H1 (cell line): ENCODE results near the gene PXDN. TPM values are rescaled to one million over a fixed set of nuclear protein-coding genes. Genes with fewer than 3 reads are reported as not detected.

Experiments used
- CTCF ChIA-PET: fragments of 300-600 bp; sonication (Branson Sonifier 250); formaldehyde crosslinking; loops from one replicate; lab custom pipeline; 2021; ENCODE audit not compliant: partially characterized antibody; lab: Charles Lee
- POLR2A ChIA-PET: fragments of 300-600 bp; sonication (Branson Sonifier 250); formaldehyde crosslinking; loops from one replicate; lab custom pipeline; 2021; ENCODE audit warnings: inconsistent platforms; ENCODE audit not compliant: partially characterized antibody; lab: Charles Lee
- DNase-seq, 2 experiments: peaks; one replicate each; pipeline versions ENCODE4 v3.0.0 to v3.0.0-alpha.2; 2010 to 2022; ENCODE audit warnings: low spot score in 2 of 2, low read depth in 1 of 2, mixed read lengths in 1 of 2
- FAIRE-seq: peaks from 2 replicates; lab custom pipeline; 2011; peaks lifted over from hg19 to GRCh38; lab: Jason Lieb, UNC
- H2AFZ ChIP-seq: 2 replicates; pipeline ENCODE4 v1.8.1; 2012; ENCODE audit warnings: low read length, inconsistent platforms
- H2AK5ac ChIP-seq: 2 replicates; pipeline ENCODE4 v1.6.1; 2013; ENCODE audit warnings: low read depth, low read length
- H2BK120ac ChIP-seq: replicated peaks from 2 replicates; pipeline ENCODE3; 2013; ENCODE audit warnings: low read depth, low read length, inconsistent platforms
- H2BK12ac ChIP-seq: 2 replicates; pipeline ENCODE4 v1.6.1; 2013; ENCODE audit warnings: low read depth, low read length
- H2BK15ac ChIP-seq: 2 replicates; pipeline ENCODE4 v1.6.1; 2013; ENCODE audit warnings: low read length
- H2BK20ac ChIP-seq: 2 replicates; pipeline ENCODE4 v1.6.1; 2013; ENCODE audit warnings: low read length
- H2BK5ac ChIP-seq: 2 replicates; pipeline ENCODE4 v1.6.1; 2013; ENCODE audit warnings: low read depth, low read length
- H3K14ac ChIP-seq: 2 replicates; pipeline ENCODE4 v1.6.1; 2013; ENCODE audit warnings: inconsistent platforms; ENCODE audit not compliant: insufficient read length
- H3K18ac ChIP-seq: 2 replicates; pipeline ENCODE4 v1.6.1; 2013; ENCODE audit warnings: low read length; ENCODE audit errors: extremely low read depth
- H3K23ac ChIP-seq: 2 replicates; pipeline ENCODE4 v1.6.1; 2013; ENCODE audit warnings: inconsistent platforms; ENCODE audit not compliant: insufficient read length
- H3K23me2 ChIP-seq: 2 replicates; pipeline ENCODE4 v1.6.1; 2013; ENCODE audit warnings: low read depth, low read length
- H3K27ac ChIP-seq: 2 replicates; pipeline ENCODE4 v1.6.1; 2011; ENCODE audit warnings: low read depth, low read length, inconsistent platforms
- H3K27me3 ChIP-seq, 4 experiments: replicated peaks in 1 of 4; 1 replicate in 1 of 4; 2 replicates in 3 of 4; pipeline versions ENCODE4 v1.6.1 to v1.8.1; 2011 to 2013; ENCODE audit warnings: low read length in 3 of 4, mild to moderate bottlenecking in 3 of 4, inconsistent platforms in 2 of 4, mixed read lengths in 2 of 4, moderate library complexity in 1 of 4; ENCODE audit not compliant: control insufficient read depth in 3 of 4, insufficient read depth in 3 of 4; ENCODE audit errors: extremely low read depth in 1 of 4
- H3K36me3 ChIP-seq, 4 experiments: 2 replicates each; pipeline versions ENCODE4 v1.6.1 to v1.8.1; 2011 to 2013; ENCODE audit warnings: mild to moderate bottlenecking in 4 of 4, low read length in 3 of 4, moderate library complexity in 2 of 4, control low read depth in 1 of 4, inconsistent platforms in 1 of 4; ENCODE audit not compliant: insufficient read depth in 4 of 4, control insufficient read depth in 2 of 4
- H3K4ac ChIP-seq: replicated peaks from 2 replicates; pipeline ENCODE3; 2013; ENCODE audit warnings: low read length, low read depth, mixed read lengths, inconsistent platforms; ENCODE audit not compliant: insufficient read length
- H3K4me1 ChIP-seq, 4 experiments: replicated peaks in 1 of 4; 1 replicate in 1 of 4; 2 replicates in 3 of 4; pipeline versions ENCODE4 v1.6.1 to v1.8.1; 2011 to 2013; ENCODE audit warnings: low read length in 3 of 4, inconsistent platforms in 2 of 4, mixed read lengths in 1 of 4; ENCODE audit not compliant: insufficient read depth in 4 of 4, control insufficient read depth in 3 of 4
- H3K4me2 ChIP-seq, 2 experiments: 2 replicates each; pipeline versions ENCODE4 v1.6.1 to v1.8.1; 2011 to 2013; ENCODE audit warnings: low read depth in 2 of 2, low read length in 2 of 2, control low read depth in 1 of 2, inconsistent platforms in 1 of 2, mild to moderate bottlenecking in 1 of 2; ENCODE audit not compliant: insufficient read depth in 1 of 2
- H3K4me3 ChIP-seq, 4 experiments: fragments of 200-600, 300-600 bp in 1 of 4; sonication (generic), shearing (Covaris generic), sonication (Bioruptor Twin) in 1 of 4; 2 replicates each; pipeline versions ENCODE4 v1.5.1 to v1.8.1; 2011 to 2016; ENCODE audit warnings: low read length in 4 of 4, low read depth in 3 of 4, control low read depth in 2 of 4, inconsistent platforms in 2 of 4, mild to moderate bottlenecking in 2 of 4, mixed read lengths in 1 of 4, moderate library complexity in 1 of 4; ENCODE audit not compliant: insufficient read depth in 2 of 4; ENCODE audit errors: extremely low read depth in 1 of 4
- H3K56ac ChIP-seq: replicated peaks from 2 replicates; pipeline ENCODE3; 2013; ENCODE audit warnings: low read depth, mild to moderate bottlenecking, mixed read lengths, low read length, inconsistent platforms; ENCODE audit not compliant: insufficient read length
- H3K79me1 ChIP-seq: 2 replicates; pipeline ENCODE4 v1.6.1; 2013; ENCODE audit warnings: low read depth, low read length, control low read depth
- H3K79me2 ChIP-seq, 2 experiments: 2 replicates each; pipeline versions ENCODE4 v1.6.1 to v1.8.1; 2012 to 2013; ENCODE audit warnings: low read length in 2 of 2, mild to moderate bottlenecking in 2 of 2, inconsistent platforms in 1 of 2; ENCODE audit not compliant: insufficient read depth in 2 of 2, control insufficient read depth in 1 of 2
- H3K9ac ChIP-seq, 4 experiments: replicated peaks in 1 of 4; 1 replicate in 1 of 4; 2 replicates in 3 of 4; pipeline versions ENCODE4 v1.6.1 to v1.8.1; 2011 to 2013; ENCODE audit warnings: low read depth in 3 of 4, low read length in 3 of 4, control low read depth in 2 of 4, mild to moderate bottlenecking in 2 of 4, moderate library complexity in 2 of 4, inconsistent platforms in 1 of 4; ENCODE audit errors: extremely low read depth in 1 of 4
- H3K9me3 ChIP-seq, 2 experiments: 2 replicates each; pipeline versions ENCODE4 v1.6.1 to v1.8.1; 2012 to 2013; ENCODE audit warnings: mild to moderate bottlenecking in 2 of 2, moderate library complexity in 2 of 2, control low read depth in 1 of 2, inconsistent platforms in 1 of 2, low read depth in 1 of 2, low read length in 1 of 2, mixed read lengths in 1 of 2; ENCODE audit not compliant: insufficient read depth in 2 of 2
- H4K20me1 ChIP-seq, 2 experiments: replicated peaks in 1 of 2; 2 replicates each; pipeline versions ENCODE3 to v1.8.1; 2011 to 2013; ENCODE audit warnings: inconsistent platforms in 2 of 2, low read length in 2 of 2, mild to moderate bottlenecking in 1 of 2; ENCODE audit not compliant: insufficient read depth in 2 of 2, control insufficient read depth in 1 of 2
- H4K5ac ChIP-seq: 2 replicates; pipeline ENCODE4 v1.6.1; 2013; ENCODE audit warnings: low read length, low read depth, mixed read lengths, inconsistent platforms; ENCODE audit not compliant: insufficient read length
- H4K8ac ChIP-seq: 2 replicates; pipeline ENCODE4 v1.8.0; 2013; ENCODE audit warnings: mild to moderate bottlenecking, moderate library complexity, low read length, inconsistent platforms; ENCODE audit not compliant: insufficient read depth; ENCODE audit errors: extremely low read depth
- H4K91ac ChIP-seq: replicated peaks from 2 replicates; pipeline ENCODE3; 2013; ENCODE audit warnings: low read length, mixed read lengths, inconsistent platforms; ENCODE audit not compliant: insufficient read length
- TBP ChIP-seq: IDR thresholded peaks from 2 replicates; pipeline ENCODE4 v1.6.1; 2011; ENCODE audit warnings: low read depth, low read length, improper control_type of control experiment
- WGBS, 2 experiments: shearing (Covaris generic) in 1 of 2; methylation state at CpG; one replicate each; pipeline versions ENCODE4 v1.1.6 to v1.1.7; 2013 to 2015; ENCODE audit warnings: low lambda C conversion rate in 2 of 2, mixed read lengths in 2 of 2, inconsistent platforms in 1 of 2, low coverage in 1 of 2, missing lambda C conversion rate in 1 of 2; ENCODE audit not compliant: insufficient replicate concordance in 2 of 2, insufficient coverage in 1 of 2, insufficient read length in 1 of 2; ENCODE audit errors: extremely low coverage in 1 of 2, missing lambda C conversion rate in 1 of 2; 5-methylcytosine and 5-hydroxymethylcytosine counted together
- polyA plus RNA-seq, 7 experiments: library from polyadenylated mRNA; depleted of rRNA in 3 of 7; stranded (reverse) in 5 of 7; unstranded in 2 of 7; fragments of >200 nt in 5 of 7; fragments of 200-250 nt in 2 of 7; gene quantifications; 1 replicate in 5 of 7; 2 replicates in 1 of 7; 4 replicates in 1 of 7; pipeline versions ENCODE4 v1.2.1 to v1.2.3, GENCODE V29; 2011 to 2013; ENCODE audit warnings: missing spikeins in 2 of 7, mixed read lengths in 2 of 7
- total RNA-seq: library from RNA; stranded (reverse); fragmentation: NEBNext Ultra II Directional; extraction: Animal tissue kit (Norgen Biotek cat#: 25700); gene quantifications from 2 replicates; pipeline ENCODE4 v1.2.1, GENCODE V29; 2021

The PXDN gene
- total and polyA plus RNA-seq, 2 of the 8 experiments (the other 6 are each of a cell fraction or from before 2014, with no cell fraction given): 104 to 141 TPM

DNA sequence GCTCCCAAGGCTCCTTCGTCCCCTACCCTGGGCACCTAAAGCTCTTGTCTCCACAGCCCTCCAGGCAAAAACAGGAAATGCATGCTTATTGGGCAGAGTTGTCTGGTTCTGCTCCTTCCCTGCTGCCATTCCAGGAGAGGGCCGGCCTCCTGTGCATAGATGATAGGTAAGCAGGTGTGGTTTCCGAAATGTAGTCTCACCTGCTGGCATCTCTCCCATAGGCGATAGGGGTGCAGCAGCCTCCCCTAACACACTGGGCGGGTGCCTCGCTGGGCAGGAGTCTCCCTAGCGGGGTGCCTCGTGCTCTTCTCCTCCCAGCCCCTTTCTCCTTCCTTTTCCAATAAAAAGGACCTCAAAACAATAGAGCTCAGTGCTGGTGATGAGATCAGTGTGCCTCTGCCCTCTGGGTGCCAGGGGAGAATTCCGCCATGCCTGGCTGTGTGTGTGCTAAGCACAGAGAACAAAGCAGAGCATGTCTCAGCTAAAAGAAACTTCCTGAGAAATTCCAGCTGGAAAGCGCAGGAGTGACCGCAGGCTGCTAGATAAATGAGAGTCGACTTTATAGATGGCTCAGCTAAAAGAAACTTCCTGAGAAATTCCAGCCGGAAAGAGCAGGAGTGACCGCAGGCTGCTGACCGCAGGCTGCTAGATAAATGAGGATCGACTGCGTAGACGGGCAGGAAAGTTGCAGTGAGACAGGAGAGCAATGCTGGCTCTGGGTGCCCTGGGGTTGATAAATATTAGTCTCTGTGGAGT, 11.3 kb upstream of the PXDN start:
- Histone ChIP-seq H4K91ac (no peak overlapping the region), H3K9ac (no peak overlapping the region), H3K4me3 (no peak overlapping the region), H3K36me3 (no peaks in the 10 kb centered on the region), H3K4me1 (peaks cover 0 to 3% (median 0%) of the 10 kb centered on the region in 4 experiments; a peak in 1 of 7 replicates), H3K79me1 (no peaks in the 10 kb centered on the region), H2BK5ac (no peak overlapping the region), H3K4ac (no peak overlapping the region), H3K56ac (no peak overlapping the region), H3K27ac (no peak overlapping the region), H3K79me2 (no peaks in the 10 kb centered on the region), H2BK15ac (no peak overlapping the region), H3K9me3 (peaks cover 21 to 35% of the 10 kb centered on the region in 2 experiments), H4K8ac (no peak overlapping the region), H4K20me1 (no peaks in the 10 kb centered on the region), H2BK120ac (no peak overlapping the region), H4K5ac (no peak overlapping the region), H2AFZ (no peak overlapping the region), H2BK12ac (no peak overlapping the region), H3K23me2 (0 out of 2 replicates have a peak, but pooled peaks cover 1% of the 10 kb centered on the region), H3K4me2 (no peak overlapping the region), H2AK5ac (no peak overlapping the region), H3K18ac (no peak overlapping the region), H3K27me3 (no peaks in the 10 kb centered on the region), H2BK20ac (no peak overlapping the region), H3K14ac (no peak overlapping the region), H3K23ac (no peak overlapping the region)
- ChIA-PET POLR2A (interaction anchor here (0.5 kb wide), 1 partner anchor 35 kb away, joined by 4 read pairs; no protein-coding TSS in a partner anchor), CTCF (interaction anchor here (0.9 to 11.6 kb wide), 7 partner anchors 10 to 163 kb away, joined by 3 to 133 read pairs (median 4); no protein-coding TSS in a partner anchor)
- no peak for FAIRE-seq
- WGBS, 2 experiments: 88% methylated on average over 18 of the region's 18 CpGs; no CpG with 5 or more reads in 1 of the 2 experiments
- DNase-seq: no peak
- TF ChIP-seq TBP: no peak
